IPS-15b (cell line): ENCODE measurements around the gene FLII.
"Not testable (repeated sequence)": the region's sequence is repeated elsewhere in the genome, so short reads cannot be mapped to it uniquely, and the experiment has no call there.

Experiments used
- H3K27me3 ChIP-seq: one replicate; pipeline ENCODE4 v1.6.1; 2013; ENCODE audit warnings: low read length; ENCODE audit not compliant: control insufficient read depth, insufficient read depth
- H3K36me3 ChIP-seq: one replicate; pipeline ENCODE4 v1.6.1; 2013; ENCODE audit warnings: low read length; ENCODE audit not compliant: control insufficient read depth, insufficient read depth
- H3K4me1 ChIP-seq: one replicate; pipeline ENCODE4 v1.6.1; 2013; ENCODE audit warnings: mild to moderate bottlenecking, low read length; ENCODE audit not compliant: control insufficient read depth, insufficient read depth
- H3K4me3 ChIP-seq: one replicate; pipeline ENCODE4 v1.5.1; 2013; ENCODE audit warnings: low read depth, low read length
- H3K9ac ChIP-seq: one replicate; pipeline ENCODE4 v1.6.1; 2013; ENCODE audit warnings: low read depth, mild to moderate bottlenecking, low read length
- H3K9me3 ChIP-seq: one replicate; pipeline ENCODE4 v1.6.1; 2013; ENCODE audit warnings: mild to moderate bottlenecking, low read length; ENCODE audit not compliant: control insufficient read depth, insufficient read depth

FLII gene

GRCh38 chr17:18258356-18259038, at the start of gene FLII:
Gene FLII (minus strand): TSS chr17:18258738. CDS start chr17:18258690, 48 bp downstream.
- peaks cover 4% of the 10 kb centered on the region for H3K4me1 ChIP-seq
- H3K9ac ChIP-seq: peak within 1 kb of the TSS; percentile 61
- no peaks in the 10 kb centered on the region for H3K9me3 ChIP-seq
- peak within 1 kb of the TSS; percentile 80 for H3K4me3 ChIP-seq
- no peaks in the 10 kb centered on the region for H3K27me3 ChIP-seq
- peaks cover 32% of the 10 kb centered on the region for H3K36me3 ChIP-seq

GRCh38 chr17:18303206-18303605, 44.7 kb upstream of the FLII start:
- H3K27me3 ChIP-seq, H3K9me3 ChIP-seq, H3K4me3 ChIP-seq, H3K9ac ChIP-seq, H3K4me1 ChIP-seq: not testable (repeated sequence)
- H3K36me3 ChIP-seq: peaks cover 57% of the 10 kb centered on the region

DNA sequence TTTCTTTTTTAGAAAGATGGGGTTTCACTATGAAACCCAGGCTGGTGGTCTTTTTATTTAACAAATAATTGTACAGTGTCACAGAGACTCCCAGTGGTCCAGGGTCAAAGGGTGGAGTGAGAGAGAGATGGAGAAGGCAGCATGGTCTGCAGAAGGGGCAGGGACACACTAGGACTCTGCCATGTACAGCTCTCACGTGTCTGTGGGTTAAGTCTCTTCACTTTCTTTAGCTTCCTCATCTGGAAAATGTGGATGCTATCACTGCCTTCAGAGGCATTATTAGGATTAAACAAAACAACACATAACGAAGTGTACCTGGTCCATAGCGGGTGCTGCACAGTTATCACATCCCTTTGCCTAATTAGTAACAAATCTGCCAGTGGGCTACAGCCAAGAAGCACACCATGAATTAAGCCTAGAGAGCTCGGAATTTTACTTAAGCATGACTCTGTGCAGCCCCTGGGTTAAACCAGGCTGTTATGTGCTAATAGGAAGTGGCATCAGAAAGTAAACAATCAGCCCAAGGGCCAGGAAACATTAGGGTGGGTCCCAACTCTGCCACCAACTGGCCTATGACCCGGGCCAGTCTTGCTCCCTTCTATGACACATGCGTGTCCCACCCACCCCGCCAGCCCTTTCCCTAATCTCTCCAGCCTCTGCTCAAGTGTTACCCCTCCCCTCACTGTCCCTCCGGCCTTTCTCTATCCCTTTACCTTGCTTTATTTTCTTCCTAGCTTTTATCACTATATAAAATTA, 42.4 kb upstream of the FLII start:
- Histone ChIP-seq H3K27me3 (no peaks in the 10 kb centered on the region), H3K9me3 (no peaks in the 10 kb centered on the region), H3K9ac (no peak overlapping the region), H3K36me3 (peaks cover 48% of the 10 kb centered on the region), H3K4me1 (no peaks in the 10 kb centered on the region), H3K4me3 (no peak overlapping the region)

DNA sequence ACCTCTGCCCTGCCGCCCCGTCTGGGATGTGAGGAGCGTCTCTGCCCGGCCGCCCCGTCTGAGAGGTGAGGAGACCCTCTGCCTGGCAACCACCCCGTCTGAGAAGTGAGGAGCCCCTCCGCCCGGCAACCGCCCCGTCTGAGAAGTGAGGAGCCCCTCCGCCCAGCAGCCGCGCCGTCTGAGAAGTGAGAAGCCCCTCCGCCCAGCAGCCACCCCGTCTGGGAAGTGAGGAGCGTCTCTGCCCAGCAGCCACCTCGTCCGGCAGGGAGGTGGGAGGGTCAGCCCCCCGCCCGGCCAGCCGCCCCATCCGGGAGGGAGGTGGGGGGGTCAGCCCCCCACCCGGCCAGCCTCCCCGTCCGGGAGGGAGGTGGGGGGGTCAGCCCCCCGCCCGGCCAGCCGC, 39.5 kb upstream of the FLII start:
- H3K36me3 ChIP-seq: peaks cover 45% of the 10 kb centered on the region

DNA sequence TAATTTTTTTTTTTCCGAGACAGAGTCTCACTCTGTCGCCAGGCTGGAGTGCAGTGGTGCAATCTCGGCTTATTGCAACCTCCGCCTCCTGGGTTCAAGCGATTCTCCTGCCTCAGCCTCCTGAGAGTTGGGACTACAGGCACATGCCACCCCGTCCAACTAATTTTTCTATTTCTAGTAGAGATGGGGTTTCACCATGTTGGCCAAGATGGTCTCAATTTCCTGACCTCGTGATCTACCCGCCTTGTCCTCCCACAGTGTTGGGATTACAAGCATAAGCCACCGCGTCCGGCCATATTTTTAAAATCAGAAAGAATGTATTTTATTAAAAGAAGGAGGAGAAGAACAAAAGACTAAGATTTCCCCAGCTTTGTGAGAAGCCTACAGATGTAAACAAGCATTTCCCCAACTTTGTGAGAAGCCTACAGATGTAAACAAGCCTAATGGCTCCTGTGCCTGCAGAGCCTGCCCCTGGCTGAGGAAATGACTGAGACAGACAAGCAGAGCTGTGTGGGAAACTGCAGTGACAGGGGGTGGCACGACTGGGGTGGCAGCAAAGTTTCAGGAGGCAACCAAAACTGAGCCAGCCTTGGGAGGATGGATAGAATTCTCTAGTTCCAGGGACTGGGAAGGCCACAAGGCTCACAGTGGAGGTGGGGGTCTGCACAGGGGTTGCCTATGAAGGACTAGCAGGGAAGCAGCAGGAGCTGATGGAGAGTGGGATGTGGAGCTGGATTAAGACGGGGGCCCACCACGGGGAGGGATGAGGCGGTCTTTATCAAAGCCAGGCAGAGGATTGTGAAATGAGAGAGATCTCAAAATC, 33.4 kb upstream of the FLII start:
- H3K4me1 ChIP-seq: no peaks in the 10 kb centered on the region
- no peaks in the 10 kb centered on the region for H3K9me3 ChIP-seq
- H3K36me3 ChIP-seq: peaks cover 44% of the 10 kb centered on the region
- no peak overlapping the region for H3K9ac ChIP-seq
- no peak overlapping the region for H3K4me3 ChIP-seq
- H3K27me3 ChIP-seq: no peaks in the 10 kb centered on the region

More for the DNA sequence above, 39.5 kb upstream of the FLII start:
- not testable (repeated sequence) for H3K4me3 ChIP-seq, H3K9me3 ChIP-seq, H3K9ac ChIP-seq, H3K4me1 ChIP-seq, H3K27me3 ChIP-seq

GRCh38 chr17:18285296-18285695, 26.8 kb upstream of the FLII start:
- Histone ChIP-seq H3K27me3 (no peaks in the 10 kb centered on the region), H3K4me1 (no peaks in the 10 kb centered on the region), H3K36me3 (peaks cover 50% of the 10 kb centered on the region), H3K9ac (no peak overlapping the region), H3K9me3 (no peaks in the 10 kb centered on the region), H3K4me3 (no peak overlapping the region)

GRCh38 chr17:18281788-18282187, 23.2 kb upstream of the FLII start:
- Histone ChIP-seq H3K36me3 (peaks cover 60% of the 10 kb centered on the region), H3K4me1 (no peaks in the 10 kb centered on the region), H3K9me3 (no peaks in the 10 kb centered on the region), H3K27me3 (no peaks in the 10 kb centered on the region), H3K9ac (no peak overlapping the region), H3K4me3 (no peak overlapping the region)

- Histone ChIP-seq H3K4me1 (no peaks in the 10 kb centered on the region), H3K4me3 (no peak overlapping the region), H3K36me3 (peaks cover 69% of the 10 kb centered on the region), H3K27me3 (no peaks in the 10 kb centered on the region), H3K9me3 (no peaks in the 10 kb centered on the region), H3K9ac (no peak overlapping the region)
Measured at GRCh38 chr17:18280766-18281371, 22.3 kb upstream of the FLII start.

DNA sequence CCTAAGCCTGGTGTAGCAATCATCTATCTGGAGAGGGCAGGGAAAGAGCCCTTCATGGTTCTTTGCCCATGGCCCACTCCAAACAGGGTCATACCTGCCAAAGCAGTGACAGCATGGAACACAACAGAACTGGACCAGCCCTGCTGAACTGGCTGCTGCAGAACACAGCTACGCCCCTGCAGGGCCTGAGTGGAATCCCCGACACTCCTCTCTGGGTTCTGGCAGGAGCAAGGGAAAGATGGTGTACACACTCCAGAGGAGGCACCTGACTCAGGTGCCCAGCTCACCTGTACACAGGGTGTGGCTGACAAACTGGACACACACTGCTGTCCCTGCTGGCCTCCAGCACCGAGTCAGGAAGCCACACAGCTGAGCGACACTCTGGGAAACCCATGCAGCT, 21.7 kb upstream of the FLII start:
- Histone ChIP-seq H3K4me3 (no peak overlapping the region), H3K27me3 (no peaks in the 10 kb centered on the region), H3K36me3 (peaks cover 67% of the 10 kb centered on the region), H3K4me1 (no peaks in the 10 kb centered on the region), H3K9me3 (no peaks in the 10 kb centered on the region), H3K9ac (no peak overlapping the region)

GRCh38 chr17:18278867-18279266, 20.3 kb upstream of the FLII start:
- H3K9me3 ChIP-seq: no peaks in the 10 kb centered on the region
- H3K27me3 ChIP-seq: no peaks in the 10 kb centered on the region
- H3K4me3 ChIP-seq: no peak overlapping the region
- peaks cover 68% of the 10 kb centered on the region for H3K36me3 ChIP-seq
- no peak overlapping the region for H3K9ac ChIP-seq
- H3K4me1 ChIP-seq: no peaks in the 10 kb centered on the region

DNA sequence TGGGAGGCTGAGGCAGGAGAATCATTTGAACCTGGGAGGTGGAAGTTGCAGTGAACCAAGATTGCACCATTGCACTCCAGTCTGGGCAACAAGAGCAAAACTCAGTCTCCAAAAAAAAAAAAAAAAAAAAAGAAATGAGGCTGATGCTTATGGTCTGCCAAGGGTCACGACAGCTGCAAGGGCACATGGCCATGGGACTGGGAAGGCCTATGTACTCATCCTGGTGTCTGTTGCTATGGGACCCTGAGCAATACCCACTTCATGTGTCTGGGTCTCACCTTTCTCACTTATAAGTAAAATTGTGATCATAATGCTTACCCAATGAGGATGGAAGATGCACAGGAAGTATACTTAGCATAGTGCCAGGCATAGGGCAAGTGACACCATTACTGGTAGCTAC, 18.5 kb upstream of the FLII start:
- H3K4me3 ChIP-seq: no peak overlapping the region

More for the DNA sequence above, 18.5 kb upstream of the FLII start:
- H3K9me3 ChIP-seq: no peaks in the 10 kb centered on the region
- no peak overlapping the region for H3K9ac ChIP-seq
- no peaks in the 10 kb centered on the region for H3K27me3 ChIP-seq
- H3K4me1 ChIP-seq: no peaks in the 10 kb centered on the region
- peaks cover 61% of the 10 kb centered on the region for H3K36me3 ChIP-seq
